Tibial artery (tissue), 4 donors: ENCODE measurements around the gene SPRR2F.

Experiments used
- DNase-seq, 2 donors: peaks; one replicate each; pipeline ENCODE4 v3.0.0-alpha.2; 2019
- H3K27ac ChIP-seq, 2 donors: fragments of 200-600 bp; sonication (generic) in 1 of 2; 1 replicate in 1 of 2; 2 replicates in 1 of 2; pipeline ENCODE4 v1.5.1; 2018 to 2019; ENCODE audit warnings: mild to moderate bottlenecking in 1 of 2
- H3K27me3 ChIP-seq, 2 donors: fragments of 200-600 bp; sonication (generic) in 1 of 2; one replicate each; pipeline versions ENCODE4 v1.5.1 to v1.6.0; 2016 to 2019
- H3K36me3 ChIP-seq, 3 donors: fragments of 200-600 bp; sonication (generic) in 2 of 3; one replicate each; pipeline ENCODE4 v1.5.1; 2016 to 2019; ENCODE audit warnings: mild to moderate bottlenecking in 2 of 3
- H3K4me1 ChIP-seq, 4 donors: fragments of 200-600 bp; sonication (generic) in 2 of 4; 1 replicate in 3 of 4; 2 replicates in 1 of 4; pipeline ENCODE4 v1.5.1; 2016 to 2019
- H3K4me3 ChIP-seq, 2 donors: fragments of 200-600 bp; sonication (generic) in 1 of 2; 1 replicate in 1 of 2; 2 replicates in 1 of 2; pipeline ENCODE4 v1.5.1; 2018 to 2019; ENCODE audit warnings: mild to moderate bottlenecking in 2 of 2
- H3K9me3 ChIP-seq, 3 donors: fragments of 200-600 bp; sonication (generic) in 1 of 3; one replicate each; pipeline ENCODE4 v1.5.1; 2016 to 2019
- CTCF ChIP-seq, 2 experiments: fragments of 200-600 bp in 1 of 2; fragments of 450-650 bp in 1 of 2; IDR thresholded peaks; one replicate each; pipeline ENCODE4 v1.5.1; 2017 to 2019; ENCODE audit warnings: antibody characterized with exemption in 2 of 2, mild to moderate bottlenecking in 1 of 2, moderate library complexity in 1 of 2
- intact Hi-C: fragments of 100-400 bp; cut with DNase I; formaldehyde crosslinking; loops from one replicate; pipeline ENCODE4 v1.15.0; 2023; ENCODE audit warnings: low total_unique reads

Gene SPRR2F

GRCh38 chr1:153071511-153071910 lies 41.8 kb downstream of the SPRR2F start, which contains the start of gene SPRR2B:
Gene SPRR2B (minus strand): TSS chr1:153071611. CDS start chr1:153070839, 772 bp downstream.
- Histone ChIP-seq H3K27me3 (no peaks in the 10 kb centered on the region), H3K36me3 (no peaks in the 10 kb centered on the region), H3K27ac (no peak within 1 kb of the TSS), H3K4me3 (no peak within 1 kb of the TSS), H3K4me1 (no peaks in the 10 kb centered on the region), H3K9me3 (no peaks in the 10 kb centered on the region)
- intact Hi-C loops, result no loop called here
- no peak for DNase-seq
- TF ChIP-seq CTCF (IDR thresholded peaks at IDR 0.05), result no peak

DNA sequence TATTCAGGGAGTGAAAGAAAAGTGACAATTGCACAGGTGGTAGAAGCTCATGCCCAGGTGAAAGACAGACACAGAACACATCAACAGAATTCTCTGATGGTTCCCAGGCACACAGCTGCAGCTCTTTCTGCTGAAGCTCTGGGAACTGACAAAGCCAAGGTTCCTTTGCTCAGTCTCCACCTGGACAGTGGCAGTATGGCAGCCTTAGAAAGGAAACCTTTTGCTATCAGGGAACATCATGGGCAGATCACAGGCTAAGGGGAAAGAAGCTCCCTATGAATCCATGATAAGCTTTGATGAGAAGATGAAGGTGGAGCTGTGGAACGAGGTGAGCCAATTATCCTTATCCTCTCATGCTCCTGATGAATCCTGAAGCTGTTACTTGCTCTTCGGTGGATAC lies 43.1 kb downstream of the SPRR2F start:
- H3K36me3 ChIP-seq, result no peaks in the 10 kb centered on the region
- no peak for DNase-seq
- H3K9me3 ChIP-seq, result no peaks in the 10 kb centered on the region
- H3K4me3 ChIP-seq, result no peak overlapping the region
- H3K27ac ChIP-seq, result no peak overlapping the region
- no peaks in the 10 kb centered on the region for H3K27me3 ChIP-seq
- H3K4me1 ChIP-seq, result no peaks in the 10 kb centered on the region
- TF ChIP-seq CTCF (IDR thresholded peaks at IDR 0.05), result no peak
- intact Hi-C loops, result no loop called here
